ENCODE results near the gene MROH2B.

- no peak for TF ChIP-seq CTCF (IDR thresholded peaks at IDR 0.05; ENCODE audit: poor library complexity, severe bottlenecking)
- no peak for TF ChIP-seq TAF1 (IDR thresholded peaks at IDR 0.05; ENCODE audit: low read depth)
- TF ChIP-seq EP300 (conservative IDR thresholded peaks at IDR 0.05; ENCODE audit: poor library complexity, severe bottlenecking): no peak
- TF ChIP-seq REST (IDR thresholded peaks at IDR 0.05; ENCODE audit: borderline replicate concordance): no peak
- no peak for TF ChIP-seq EZH2 (IDR thresholded peaks at IDR 0.05; ENCODE audit: borderline replicate concordance, insufficient read depth, low read length, poor library complexity, severe bottlenecking)
- no peak for TF ChIP-seq POLR2AphosphoS5 (IDR thresholded peaks at IDR 0.05)
- no peak for TF ChIP-seq SMC3 (conservative IDR thresholded peaks at IDR 0.05; ENCODE audit: poor library complexity)
Measured at GRCh38 chr5:41102341-41102740, 31.2 kb upstream of the MROH2B start.

Measured in neural cell (in vitro differentiated cells).